ENCODE measurements around the gene ZMAT3. TPM values are rescaled to one million over a fixed set of nuclear protein-coding genes. Genes with fewer than 3 reads are reported as not detected.
"Not testable (repeated sequence)": the region's sequence is repeated elsewhere in the genome, so short reads cannot be mapped to it uniquely, and the experiment has no call there.

ZMAT3 gene
- total and polyA plus RNA-seq, 3 donors from 2014 or later, result 6.4 to 13.3 (median 12.3) TPM

DNA sequence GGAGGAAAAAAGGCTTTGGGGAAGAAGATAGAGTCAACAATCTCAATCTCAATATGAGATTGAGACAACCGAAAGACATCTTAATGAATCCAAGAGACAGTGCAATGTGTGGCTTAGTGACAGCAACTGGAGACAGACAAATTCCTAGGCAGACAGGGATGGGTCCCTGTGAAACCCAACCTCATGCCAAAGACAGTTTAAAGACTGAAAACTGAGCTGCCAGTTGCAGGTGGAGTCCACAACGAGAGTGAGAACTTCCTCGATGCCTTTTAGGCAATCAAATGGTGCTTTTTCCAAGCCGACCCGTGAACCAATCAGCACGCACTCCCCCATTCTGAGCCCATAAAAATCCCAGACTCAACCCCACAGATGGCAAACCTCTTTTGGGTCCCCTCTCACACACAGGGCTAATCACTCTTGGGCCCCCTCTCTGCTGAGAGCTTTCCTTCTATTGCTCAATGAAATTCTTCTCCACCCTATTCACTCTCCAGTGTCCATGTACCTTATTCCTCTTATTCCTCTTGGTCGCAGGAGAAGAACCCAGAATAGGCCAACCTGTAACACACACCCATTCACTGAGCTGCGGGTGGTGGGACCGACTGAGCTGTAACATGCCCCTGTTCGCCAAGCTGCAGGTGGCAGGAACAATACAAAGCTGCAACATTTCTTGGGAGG, 34.8 kb downstream of the ZMAT3 start:
- H3K27me3 ChIP-seq, result no peaks in the 10 kb centered on the region
- intact Hi-C loops (cut with DNase I; ENCODE audit: low total_unique reads), result no loop called here
- no peak overlapping the region for H3K4me3 ChIP-seq
- no peak for DNase-seq
- no peaks in the 10 kb centered on the region for H3K36me3 ChIP-seq (ENCODE audit: low read depth, missing control alignments)
- H3K9me3 ChIP-seq, result no peaks in the 10 kb centered on the region
- H3K27ac ChIP-seq, result no peak overlapping the region
- 93 to 98% methylated on average over 10 of the region's 10 CpGs for WGBS, 2 donors
- TF ChIP-seq, protein P1, sequence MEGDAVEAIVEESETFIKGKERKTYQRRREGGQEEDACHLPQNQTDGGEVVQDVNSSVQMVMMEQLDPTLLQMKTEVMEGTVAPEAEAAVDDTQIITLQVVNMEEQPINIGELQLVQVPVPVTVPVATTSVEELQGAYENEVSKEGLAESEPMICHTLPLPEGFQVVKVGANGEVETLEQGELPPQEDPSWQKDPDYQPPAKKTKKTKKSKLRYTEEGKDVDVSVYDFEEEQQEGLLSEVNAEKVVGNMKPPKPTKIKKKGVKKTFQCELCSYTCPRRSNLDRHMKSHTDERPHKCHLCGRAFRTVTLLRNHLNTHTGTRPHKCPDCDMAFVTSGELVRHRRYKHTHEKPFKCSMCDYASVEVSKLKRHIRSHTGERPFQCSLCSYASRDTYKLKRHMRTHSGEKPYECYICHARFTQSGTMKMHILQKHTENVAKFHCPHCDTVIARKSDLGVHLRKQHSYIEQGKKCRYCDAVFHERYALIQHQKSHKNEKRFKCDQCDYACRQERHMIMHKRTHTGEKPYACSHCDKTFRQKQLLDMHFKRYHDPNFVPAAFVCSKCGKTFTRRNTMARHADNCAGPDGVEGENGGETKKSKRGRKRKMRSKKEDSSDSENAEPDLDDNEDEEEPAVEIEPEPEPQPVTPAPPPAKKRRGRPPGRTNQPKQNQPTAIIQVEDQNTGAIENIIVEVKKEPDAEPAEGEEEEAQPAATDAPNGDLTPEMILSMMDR (IDR thresholded peaks at IDR 0.05), result no peak
- TF ChIP-seq POLR2A (IDR thresholded peaks at IDR 0.05), result no peak
- H3K4me1 ChIP-seq, result no peaks in the 10 kb centered on the region

DNA sequence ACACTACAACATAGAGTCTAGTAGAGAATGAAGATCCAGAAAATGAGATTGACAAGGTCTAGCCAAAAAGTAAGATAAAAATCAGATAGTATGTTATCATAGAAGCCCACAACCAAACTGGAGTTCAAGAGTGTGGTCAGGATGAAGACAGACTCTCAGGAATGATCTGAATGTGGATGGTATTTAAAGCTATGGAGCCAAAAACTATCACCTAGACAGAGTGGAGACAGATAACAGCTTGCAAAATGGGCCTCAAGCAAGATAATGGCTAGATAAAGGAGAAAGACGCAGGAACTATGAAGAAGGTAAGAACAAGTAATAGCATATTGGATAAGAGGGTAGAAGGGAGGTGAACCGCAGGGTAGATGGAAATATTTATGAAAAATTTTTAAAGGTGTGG, 35.4 kb downstream of the ZMAT3 start:
- WGBS, 2 donors, result 90 to 97% methylated on average over 2 of the region's 2 CpGs
- H3K4me1 ChIP-seq, result no peaks in the 10 kb centered on the region
- no peak overlapping the region for H3K27ac ChIP-seq
- intact Hi-C loops (cut with DNase I; ENCODE audit: low total_unique reads), result no loop called here
- no peak overlapping the region for H3K4me3 ChIP-seq
- H3K9me3 ChIP-seq, result no peaks in the 10 kb centered on the region
- H3K27me3 ChIP-seq, result no peaks in the 10 kb centered on the region
- no peak for DNase-seq
- no peak for TF ChIP-seq POLR2A (IDR thresholded peaks at IDR 0.05)
- TF ChIP-seq, protein P1 (IDR thresholded peaks at IDR 0.05), result no peak
- no peaks in the 10 kb centered on the region for H3K36me3 ChIP-seq (ENCODE audit: low read depth, missing control alignments)

DNA sequence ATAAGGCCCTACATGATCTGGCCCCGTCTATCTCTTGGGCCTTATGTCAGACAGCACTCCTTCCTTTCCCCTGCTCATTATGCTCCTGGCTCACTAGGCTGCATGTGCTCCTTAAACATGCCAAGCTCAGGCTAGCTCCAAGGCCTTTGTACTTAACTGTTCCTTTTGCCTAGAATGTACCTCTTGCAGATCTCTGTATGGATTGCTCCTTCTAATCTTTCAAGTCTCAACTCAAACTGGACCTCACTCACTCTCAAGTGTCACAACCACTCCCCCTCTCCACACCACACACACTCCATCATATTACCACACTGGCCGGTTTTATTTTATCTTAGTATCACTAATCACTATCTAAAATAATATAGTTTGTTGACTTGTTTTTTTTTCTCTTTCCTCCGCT, 36.4 kb downstream of the ZMAT3 start:
- no peak overlapping the region for H3K27ac ChIP-seq
- intact Hi-C loops (cut with DNase I; ENCODE audit: low total_unique reads), result no loop called here
- no peaks in the 10 kb centered on the region for H3K9me3 ChIP-seq
- TF ChIP-seq, protein P1 (IDR thresholded peaks at IDR 0.05), result no peak
- no peak for TF ChIP-seq POLR2A (IDR thresholded peaks at IDR 0.05)
- H3K27me3 ChIP-seq, result no peaks in the 10 kb centered on the region
- H3K4me1 ChIP-seq, result no peaks in the 10 kb centered on the region
- WGBS, 2 donors, result 84 to 92% methylated on average over 3 of the region's 3 CpGs
- H3K4me3 ChIP-seq, result no peak overlapping the region
- DNase-seq, result no peak
- no peaks in the 10 kb centered on the region for H3K36me3 ChIP-seq (ENCODE audit: low read depth, missing control alignments)

DNA sequence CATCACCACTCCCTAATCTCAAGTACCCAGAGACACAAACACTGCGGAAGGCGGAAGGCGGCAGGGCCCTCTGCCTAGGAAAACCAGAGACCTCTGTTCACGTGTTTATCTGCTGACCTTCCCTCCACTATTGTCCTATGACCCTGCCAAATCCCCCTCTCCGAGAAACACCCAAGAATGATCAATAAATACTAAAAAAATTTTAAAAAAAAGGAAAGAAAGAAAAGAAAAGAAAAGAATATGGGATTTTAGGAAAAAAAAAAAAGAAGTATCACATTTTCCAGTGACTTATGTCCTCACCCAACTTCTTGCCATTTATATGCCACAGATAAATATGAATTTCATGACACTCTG, 38.3 kb downstream of the ZMAT3 start:
- H3K27ac ChIP-seq; H3K4me1 ChIP-seq; H3K27me3 ChIP-seq; DNase-seq; intact Hi-C loops (cut with DNase I; ENCODE audit: low total_unique reads); H3K9me3 ChIP-seq; H3K36me3 ChIP-seq (ENCODE audit: low read depth, missing control alignments); H3K4me3 ChIP-seq: not testable (repeated sequence)
- 81 to 85% methylated on average over 5 of the region's 5 CpGs for WGBS, 2 donors

DNA sequence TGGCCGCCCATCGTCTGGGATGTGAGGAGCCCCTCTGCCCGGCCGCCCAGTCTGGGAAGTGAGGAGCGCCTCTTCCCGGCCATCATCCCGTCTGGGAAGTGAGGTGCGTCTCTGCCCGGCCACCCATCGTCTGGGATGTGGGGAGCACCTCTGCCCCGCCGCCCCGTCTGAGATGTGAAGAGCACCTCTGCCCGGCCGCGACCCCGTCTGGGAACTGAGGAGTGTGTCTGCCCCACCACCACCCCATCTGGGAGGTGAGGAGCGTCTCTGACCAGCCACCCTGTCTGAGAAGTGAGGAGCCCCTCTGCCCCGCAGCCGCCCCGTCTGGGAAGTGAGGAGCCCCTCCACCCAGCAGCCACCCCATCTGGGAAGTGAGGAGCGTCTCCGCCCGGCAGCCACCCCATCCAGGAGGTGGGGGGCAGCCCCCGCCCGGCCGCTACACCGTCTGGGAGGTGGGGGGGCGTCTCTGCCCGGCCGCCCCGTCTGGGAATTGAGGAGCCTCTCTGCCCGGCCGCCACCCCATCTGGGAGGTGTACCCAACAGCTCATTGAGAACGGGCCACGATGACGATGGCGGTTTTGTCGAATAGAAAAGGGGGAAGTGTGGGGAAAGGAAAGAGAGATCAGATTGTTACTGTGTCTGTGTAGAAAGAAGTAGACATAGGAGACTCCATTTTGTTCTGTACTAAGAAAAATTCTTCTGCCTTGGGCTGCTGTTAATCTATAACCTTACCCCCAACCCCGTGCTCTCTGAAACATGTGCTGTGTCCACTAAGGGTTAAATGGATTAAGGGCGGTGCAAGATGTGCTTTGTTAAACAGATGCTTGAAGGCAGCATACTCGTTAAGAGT, 38.9 kb downstream of the ZMAT3 start:
- WGBS, 2 donors, result 84 to 95% methylated on average over 20 to 42 of the region's 42 CpGs
- H3K27ac ChIP-seq; DNase-seq; H3K4me3 ChIP-seq; H3K4me1 ChIP-seq; H3K9me3 ChIP-seq; H3K36me3 ChIP-seq (ENCODE audit: low read depth, missing control alignments); H3K27me3 ChIP-seq; intact Hi-C loops (cut with DNase I; ENCODE audit: low total_unique reads): not testable (repeated sequence)
